Activated naive CD4-positive, alpha-beta T cell treated with anti-CD3 and anti-CD28 coated beads, Interleukin-2, amount 50 U/mL, for 24 hours (primary cell): ENCODE data around the gene EFR3B.
"Not testable (repeated sequence)": the region's sequence is repeated elsewhere in the genome, so short reads cannot be mapped to it uniquely, and the experiment has no call there.

Experiments used
- H3K27ac Mint-ChIP-seq: one replicate; pipeline ENCODE4 v1.8.0; 2021; ENCODE audit warnings: mild to moderate bottlenecking, mixed read lengths
- H3K27me3 Mint-ChIP-seq: one replicate; pipeline ENCODE4 v1.8.0; 2021; ENCODE audit warnings: mixed read lengths
- H3K36me3 Mint-ChIP-seq: one replicate; pipeline ENCODE4 v1.8.0; 2021; ENCODE audit warnings: mixed read lengths
- H3K4me1 Mint-ChIP-seq: one replicate; pipeline ENCODE4 v1.8.0; 2021; ENCODE audit warnings: mixed read lengths
- H3K4me3 Mint-ChIP-seq: one replicate; pipeline ENCODE4 v1.8.0; 2021; ENCODE audit warnings: mild to moderate bottlenecking, mixed read lengths
- H3K9me3 Mint-ChIP-seq: one replicate; pipeline ENCODE4 v1.8.0; 2021; ENCODE audit warnings: mixed read lengths

Gene EFR3B

GRCh38 chr2:25077789-25078169 lies 35.9 kb downstream of the EFR3B start:
- no peak overlapping the region for H3K4me3 Mint-ChIP-seq
- no peaks in the 10 kb centered on the region for H3K36me3 Mint-ChIP-seq
- no peaks in the 10 kb centered on the region for H3K9me3 Mint-ChIP-seq
- H3K4me1 Mint-ChIP-seq: no peaks in the 10 kb centered on the region
- H3K27me3 Mint-ChIP-seq: peaks cover 5% of the 10 kb centered on the region
- no peak overlapping the region for H3K27ac Mint-ChIP-seq

GRCh38 chr2:25078170-25079049 lies 36.5 kb downstream of the EFR3B start:
- Mint-ChIP-seq H3K36me3 (no peaks in the 10 kb centered on the region), H3K4me3 (no peak overlapping the region), H3K4me1 (no peaks in the 10 kb centered on the region), H3K9me3 (no peaks in the 10 kb centered on the region), H3K27me3 (peaks cover 5% of the 10 kb centered on the region), H3K27ac (no peak overlapping the region)

GRCh38 chr2:25079050-25079635 lies 37.3 kb downstream of the EFR3B start:
- Mint-ChIP-seq H3K27ac (no peak overlapping the region), H3K27me3 (peaks cover 2% of the 10 kb centered on the region), H3K36me3 (no peaks in the 10 kb centered on the region), H3K4me3 (no peak overlapping the region), H3K9me3 (no peaks in the 10 kb centered on the region), H3K4me1 (no peaks in the 10 kb centered on the region)

- Mint-ChIP-seq H3K4me1 (no peaks in the 10 kb centered on the region), H3K27me3 (peaks cover 2% of the 10 kb centered on the region), H3K4me3 (no peak overlapping the region), H3K9me3 (no peaks in the 10 kb centered on the region), H3K27ac (no peak overlapping the region), H3K36me3 (no peaks in the 10 kb centered on the region)
Observed at GRCh38 chr2:25081237-25081790, 39.4 kb downstream of the EFR3B start.

- Mint-ChIP-seq H3K4me3 (no peak overlapping the region), H3K27me3 (peaks cover 2% of the 10 kb centered on the region), H3K36me3 (no peaks in the 10 kb centered on the region), H3K9me3 (no peaks in the 10 kb centered on the region), H3K4me1 (no peaks in the 10 kb centered on the region), H3K27ac (no peak overlapping the region)
Observed at GRCh38 chr2:25082002-25082622, 40.2 kb downstream of the EFR3B start.

- no peak overlapping the region for H3K27ac Mint-ChIP-seq
- H3K4me1 Mint-ChIP-seq: no peaks in the 10 kb centered on the region
- peaks cover 2% of the 10 kb centered on the region for H3K27me3 Mint-ChIP-seq
- no peaks in the 10 kb centered on the region for H3K9me3 Mint-ChIP-seq
- H3K4me3 Mint-ChIP-seq: no peak overlapping the region
- no peaks in the 10 kb centered on the region for H3K36me3 Mint-ChIP-seq
Observed at GRCh38 chr2:25085761-25086560, 44.1 kb downstream of the EFR3B start.

- H3K36me3 Mint-ChIP-seq: no peaks in the 10 kb centered on the region
- no peaks in the 10 kb centered on the region for H3K9me3 Mint-ChIP-seq
- no peaks in the 10 kb centered on the region for H3K4me1 Mint-ChIP-seq
- no peaks in the 10 kb centered on the region for H3K27me3 Mint-ChIP-seq
- H3K27ac Mint-ChIP-seq: no peak overlapping the region
- H3K4me3 Mint-ChIP-seq: no peak overlapping the region
Observed at GRCh38 chr2:25088817-25089516, 47.1 kb downstream of the EFR3B start.

GRCh38 chr2:25089605-25090315 lies 47.9 kb downstream of the EFR3B start:
- Mint-ChIP-seq H3K4me3 (no peak overlapping the region), H3K9me3 (no peaks in the 10 kb centered on the region), H3K36me3 (no peaks in the 10 kb centered on the region), H3K27me3 (no peaks in the 10 kb centered on the region), H3K4me1 (no peaks in the 10 kb centered on the region), H3K27ac (no peak overlapping the region)

- Mint-ChIP-seq H3K4me3 (no peak overlapping the region), H3K27ac (no peak overlapping the region), H3K4me1 (no peaks in the 10 kb centered on the region), H3K36me3 (no peaks in the 10 kb centered on the region), H3K27me3 (no peaks in the 10 kb centered on the region), H3K9me3 (no peaks in the 10 kb centered on the region)
Observed at GRCh38 chr2:25090801-25091200, 48.9 kb downstream of the EFR3B start.

- no peaks in the 10 kb centered on the region for H3K36me3 Mint-ChIP-seq
- H3K27me3 Mint-ChIP-seq: no peaks in the 10 kb centered on the region
- no peaks in the 10 kb centered on the region for H3K4me1 Mint-ChIP-seq
- no peak overlapping the region for H3K4me3 Mint-ChIP-seq
- no peak overlapping the region for H3K27ac Mint-ChIP-seq
- no peaks in the 10 kb centered on the region for H3K9me3 Mint-ChIP-seq
Observed at GRCh38 chr2:25091265-25091664, 49.4 kb downstream of the EFR3B start.

GRCh38 chr2:25098056-25098455 lies 56.2 kb downstream of the EFR3B start:
- Mint-ChIP-seq H3K27me3 (no peaks in the 10 kb centered on the region), H3K4me3 (no peak overlapping the region), H3K4me1 (no peaks in the 10 kb centered on the region), H3K27ac (no peak overlapping the region), H3K9me3 (no peaks in the 10 kb centered on the region), H3K36me3 (no peaks in the 10 kb centered on the region)

GRCh38 chr2:25098670-25099486 lies 57.0 kb downstream of the EFR3B start:
- H3K9me3 Mint-ChIP-seq: no peaks in the 10 kb centered on the region
- H3K4me1 Mint-ChIP-seq: no peaks in the 10 kb centered on the region
- no peak overlapping the region for H3K27ac Mint-ChIP-seq
- H3K36me3 Mint-ChIP-seq: no peaks in the 10 kb centered on the region
- H3K4me3 Mint-ChIP-seq: no peak overlapping the region
- H3K27me3 Mint-ChIP-seq: no peaks in the 10 kb centered on the region

GRCh38 chr2:25102352-25102751 lies 60.5 kb downstream of the EFR3B start:
- not testable (repeated sequence) for H3K9me3 Mint-ChIP-seq, H3K36me3 Mint-ChIP-seq, H3K27ac Mint-ChIP-seq, H3K4me1 Mint-ChIP-seq, H3K27me3 Mint-ChIP-seq, H3K4me3 Mint-ChIP-seq
